K562 (cell line): ENCODE data around the gene LHX3. TPM values are rescaled to one million over a fixed set of nuclear protein-coding genes. Genes with fewer than 3 reads are reported as not detected.

Experiments
- ATAC-seq: fragments of 200-7000 bp; cut with Tn5 transposase; 3 replicates; pipeline ENCODE4 v1.9.1; 2020; ENCODE audit warnings: moderate library complexity
- BruUV-seq: library from RNA; stranded (reverse); fragments of 400-500 nt; replicated peaks from 2 replicates; lab custom pipeline; 2021; lab: Mats Ljungman, UMichigan
- CTCF ChIA-PET: fragments of 300-600 bp; formaldehyde crosslinking; extraction: SDS; loops from one replicate; lab custom pipeline; 2021; ENCODE audit warnings: low intra/inter-chr PET ratio; lab: Yijun Ruan, JAX
- POLR2A ChIA-PET: fragments of 300-600, 350-650 bp; sonication (Branson Sonifier 250); formaldehyde crosslinking; extraction: SDS; loops from one replicate; lab custom pipeline; 2021; ENCODE audit warnings: antibody characterized with exemption, inconsistent platforms; lab: Yijun Ruan, JAX
- DNase-seq, 4 experiments: peaks; one replicate each; pipeline versions ENCODE4 v3.0.0 to v3.0.0-alpha.2; 2011 to 2018; ENCODE audit warnings: low spot score in 3 of 4, mixed read lengths in 3 of 4; ENCODE audit errors: extremely low read depth in 1 of 4
- FAIRE-seq: peaks from 2 replicates; lab custom pipeline; 2011; peaks lifted over from hg19 to GRCh38; lab: Jason Lieb, UNC
- H2AFZ ChIP-seq: 2 replicates; pipeline ENCODE4 v1.6.0; 2011; ENCODE audit warnings: low read depth, low read length, control low read depth, inconsistent platforms
- H3K27ac ChIP-seq: fragments of 200-600 bp; 3 replicates; pipeline ENCODE4 v1.8.0; 2011; ENCODE audit warnings: low read depth, mild to moderate bottlenecking, control low read depth, inconsistent platforms, low read length, moderate library complexity, mixed read lengths; ENCODE audit errors: extremely low read depth
- H3K27me3 ChIP-seq, 2 experiments: fragments of 300-600 bp in 1 of 2; 2 replicates in 1 of 2; 3 replicates in 1 of 2; pipeline versions ENCODE4 v1.6.0 to v1.8.0; 2011; ENCODE audit warnings: inconsistent platforms in 2 of 2, low read length in 2 of 2, mild to moderate bottlenecking in 1 of 2, mixed read lengths in 1 of 2, moderate library complexity in 1 of 2; ENCODE audit not compliant: control insufficient read depth in 2 of 2, insufficient read depth in 2 of 2
- H3K36me3 ChIP-seq: fragments of 300-600 bp; 3 replicates; pipeline ENCODE4 v1.8.0; 2011; ENCODE audit warnings: mild to moderate bottlenecking, low read length, inconsistent platforms; ENCODE audit not compliant: control insufficient read depth, insufficient read depth
- H3K4me1 ChIP-seq, 2 experiments: fragments of 200-600 bp in 1 of 2; replicated peaks in 1 of 2; 2 replicates in 1 of 2; 3 replicates in 1 of 2; pipeline versions ENCODE4 v1.5.1 to v1.8.0; 2011; ENCODE audit warnings: inconsistent platforms in 2 of 2, low read length in 2 of 2, mild to moderate bottlenecking in 1 of 2, mixed read lengths in 1 of 2, moderate library complexity in 1 of 2; ENCODE audit not compliant: control insufficient read depth in 2 of 2, insufficient read depth in 2 of 2
- H3K4me2 ChIP-seq: 2 replicates; pipeline ENCODE4 v1.6.1; 2011; ENCODE audit warnings: low read length, control low read depth, inconsistent platforms, mixed read lengths; ENCODE audit not compliant: insufficient read depth
- H3K4me3 ChIP-seq: fragments of 200-600 bp; sonication (generic), shearing (Covaris generic); 2 replicates; pipeline ENCODE4 v1.5.1; 2016; ENCODE audit warnings: control low read depth, inconsistent platforms
- H3K79me2 ChIP-seq: fragments of 200-600 bp; 3 replicates; pipeline ENCODE4 v1.8.0; 2011; ENCODE audit warnings: low read length, inconsistent platforms; ENCODE audit not compliant: control insufficient read depth, insufficient read depth
- H3K9ac ChIP-seq, 2 experiments: 2 replicates each; pipeline versions ENCODE4 v1.6.0 to v1.6.1; 2011; ENCODE audit warnings: low read depth in 2 of 2, low read length in 2 of 2, control low read depth in 1 of 2, inconsistent platforms in 1 of 2, mild to moderate bottlenecking in 1 of 2, mixed read lengths in 1 of 2; ENCODE audit not compliant: insufficient read depth in 1 of 2
- H3K9me1 ChIP-seq: one replicate; pipeline ENCODE4 v1.6.0; 2011; ENCODE audit warnings: inconsistent platforms, mild to moderate bottlenecking, low read length, moderate library complexity; ENCODE audit not compliant: control insufficient read depth, insufficient read depth
- H3K9me3 ChIP-seq: replicated peaks from 2 replicates; pipeline ENCODE4 v1.5.1; 2011; ENCODE audit warnings: low read depth, low read length, inconsistent platforms; ENCODE audit not compliant: control insufficient read depth, insufficient read depth
- H4K20me1 ChIP-seq: replicated peaks from 2 replicates; pipeline ENCODE4 v1.6.1; 2011; ENCODE audit warnings: low read length, inconsistent platforms, mixed read lengths; ENCODE audit not compliant: control insufficient read depth, insufficient read depth
- CREM ChIP-seq: IDR thresholded peaks from 2 replicates; pipeline ENCODE4 v1.6.1; 2014; ENCODE audit warnings: antibody characterized with exemption, low read depth
- FOSL1 ChIP-seq: fragments of 200-800 bp; sonication (Bioruptor generic); conservative IDR thresholded peaks from 2 replicates; pipeline ENCODE4 v1.6.1; 2016; ENCODE audit warnings: missing genetic modification characterization, missing compliant biosample characterization
- NEUROD1 ChIP-seq: fragments of 150-350 bp; IDR thresholded peaks from 2 replicates; pipeline ENCODE4 v1.6.1; 2014; ENCODE audit warnings: borderline replicate concordance, low read length, low read depth; ENCODE audit not compliant: partially characterized antibody
- POLR2G ChIP-seq: fragments of 200-400 bp; formaldehyde crosslinking; IDR thresholded peaks from 2 replicates; pipeline ENCODE4 v1.6.1; 2017; ENCODE audit warnings: low read depth, mild to moderate bottlenecking, antibody characterized with exemption, low read length, moderate library complexity
- PTRF ChIP-seq: fragments of 450-650 bp; IDR thresholded peaks from 2 replicates; pipeline ENCODE4 v1.6.1; 2016; ENCODE audit warnings: mild to moderate bottlenecking, missing genetic modification characterization, missing compliant biosample characterization
- WGBS: fragments of 100-300 bp; shearing (Covaris generic); methylation state at CpG from one replicate; pipeline ENCODE4 v1.1.6; 2016; ENCODE audit warnings: low coverage, mixed read lengths; ENCODE audit not compliant: insufficient coverage; ENCODE audit errors: missing lambda C conversion rate; 5-methylcytosine and 5-hydroxymethylcytosine counted together
- in situ Hi-C: fragments of 300-500 bp; cut with MboI; formaldehyde crosslinking; loops from 4 replicates; pipeline ENCODE4 v1.15.0; 2018; ENCODE audit warnings: inconsistent platforms, mixed read lengths
- intact Hi-C: fragments of 100-400 bp; cut with micrococcal nuclease; formaldehyde crosslinking; loops from 2 replicates; pipeline ENCODE4 v1.14.2; 2022
- polyA plus RNA-seq, 8 experiments: library from polyadenylated mRNA; depleted of rRNA in 4 of 8; stranded (reverse) in 5 of 8; unstranded in 3 of 8; fragments of >200 nt; fragmentation: Nextera tagmentation in 2 of 8; fragmentation: Illumina TruSeq in 1 of 8; extraction: Ambion mirVana in 2 of 8; extraction: Trizol in 1 of 8; gene quantifications; 2 replicates each; pipeline versions ENCODE4 v1.2.1 to v1.2.3, GENCODE V29; 2011 to 2014; ENCODE audit warnings: inconsistent platforms in 1 of 8, missing spikeins in 1 of 8
- total RNA-seq, 7 experiments: library from RNA; depleted of rRNA in 6 of 7; stranded (reverse); fragments of >200 nt in 6 of 7; fragmentation: Illumina TruSeq in 2 of 7; extraction: Trizol in 2 of 7; gene quantifications; 2 replicates each; pipeline versions ENCODE4 v1.2.1 to v1.2.3, GENCODE V29; 2011 to 2021; ENCODE audit warnings: low replicate concordance in 1 of 7

The LHX3 gene
- total and polyA plus RNA-seq, 9 of the 15 experiments (the other 6 are each of a cell fraction or from before 2014, with no cell fraction given), result 0.09 TPM; not detected in 8

DNA sequence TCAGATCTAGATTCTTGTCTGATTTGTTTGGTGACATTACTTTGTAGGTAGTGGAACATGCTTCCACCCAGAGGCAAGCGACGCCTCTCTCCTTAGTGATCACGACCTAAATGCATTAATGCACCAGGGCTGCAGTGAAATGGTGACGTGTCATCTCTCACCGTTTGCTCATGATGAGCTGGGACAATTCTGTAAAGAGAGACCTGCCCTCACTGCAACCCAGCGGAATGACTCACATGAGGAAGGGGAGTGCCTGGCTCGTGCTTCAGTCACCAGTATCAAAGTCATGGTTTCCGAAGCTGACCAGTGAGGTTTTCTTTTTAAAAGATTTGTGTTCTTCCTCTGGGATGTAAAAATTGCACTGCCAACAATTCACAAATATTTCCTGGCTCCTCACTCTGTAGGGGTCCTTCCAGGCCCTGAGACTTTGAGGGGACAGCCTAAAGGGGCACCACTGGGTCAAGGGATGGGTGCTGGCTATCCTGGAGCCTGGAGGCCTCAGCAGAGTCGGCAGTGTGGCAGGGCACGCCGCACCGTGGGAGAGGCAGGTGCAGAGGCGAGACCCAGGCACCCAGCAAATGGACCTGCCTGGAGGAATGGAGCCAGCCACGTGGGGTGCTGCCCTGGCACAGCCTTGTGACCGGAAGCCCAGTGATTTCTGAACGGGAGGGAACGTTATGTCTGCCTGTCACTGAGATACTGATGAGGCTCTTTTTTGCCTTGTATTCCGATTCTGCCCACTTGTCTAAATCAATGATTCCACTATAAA lies 23.4 kb upstream of the LHX3 start (continued):
- TF ChIP-seq FOSL1 (peak; percentile 84), CREM (peak; percentile 24; the same call in 1 of the 2 replicates), NEUROD1 (no peak)
- TF ChIP-seq, all 486 proteins: peak for 7

DNA sequence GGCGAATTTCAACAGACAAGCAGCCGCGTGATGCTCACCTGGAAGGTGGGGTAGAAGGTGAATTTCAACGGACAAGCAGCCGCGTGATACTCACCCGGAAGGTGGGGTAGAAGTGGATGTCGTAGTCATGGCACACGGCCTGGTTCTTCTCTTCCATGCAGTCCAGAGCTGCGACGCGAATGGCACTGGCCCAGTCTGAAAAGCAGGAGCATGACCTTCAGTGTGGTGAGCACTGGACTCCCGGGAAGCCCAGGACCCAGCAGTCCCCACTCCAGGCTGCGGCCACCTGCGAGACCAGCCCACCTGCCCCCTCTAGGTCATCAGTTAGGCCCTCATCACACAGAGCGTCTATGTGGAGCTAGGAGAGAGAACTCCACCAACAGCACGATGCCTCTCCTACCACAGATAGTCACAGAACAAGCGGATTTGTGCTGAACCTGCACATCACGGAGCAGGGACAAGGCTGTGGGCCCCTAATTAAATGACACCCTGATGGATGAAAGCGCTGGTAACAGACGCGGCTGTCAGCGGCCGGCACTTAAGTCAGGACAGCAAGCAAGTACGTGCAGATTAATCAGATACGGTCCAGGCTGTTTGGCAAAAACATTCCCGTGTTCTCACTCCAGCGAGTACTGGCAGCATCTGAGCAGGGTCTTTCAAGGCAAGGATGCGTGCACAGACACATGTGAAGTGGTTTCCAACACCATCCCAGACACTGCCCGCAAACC lies 21.9 kb upstream of the LHX3 start:
- H3K9ac ChIP-seq, result no peak overlapping the region
- no peaks in the 10 kb centered on the region for H3K9me3 ChIP-seq
- ChIA-PET POLR2A (interaction anchor here (1.0 kb wide), 1 partner anchor 9 kb away, joined by 3 read pairs; no protein-coding TSS in a partner anchor), CTCF (interaction anchor here (1.6 kb wide), 1 partner anchor 57 kb away, joined by 9 read pairs; no protein-coding TSS in a partner anchor)
- BruUV-seq, result no TSS peak
- no peak overlapping the region for H3K4me3 ChIP-seq
- in situ Hi-C loops (no loop called here), intact Hi-C loops (loop anchor here (2.0 kb wide), 1 partner anchor 56 kb away; no protein-coding TSS in a partner anchor)
- no peak overlapping the region for H3K4me2 ChIP-seq
- H4K20me1 ChIP-seq, result peaks cover 31% of the 10 kb centered on the region
- H3K79me2 ChIP-seq, result peaks cover 47% of the 10 kb centered on the region
- 88% methylated on average over 30 of the region's 30 CpGs for WGBS
- TF ChIP-seq PTRF (tag) (no peak), POLR2G (0 out of 2 replicates have a peak, but pooled peaks have one; percentile 1)
- H3K36me3 ChIP-seq, result peaks cover 62% of the 10 kb centered on the region
- H3K9me1 ChIP-seq, result peaks cover 4% of the 10 kb centered on the region
- no peak overlapping the region for H2AFZ ChIP-seq
- H3K27me3 ChIP-seq, result no peaks in the 10 kb centered on the region
- DNase-seq (no peak), FAIRE-seq (no peak), ATAC-seq (no peak)
- H3K27ac ChIP-seq, result no peak overlapping the region
- peaks cover 16 to 54% of the 10 kb centered on the region in 2 experiments for H3K4me1 ChIP-seq
